Astrocyte (in vitro differentiated cells and primary cell): ENCODE results near the gene STK26. TPM values are rescaled to one million over a fixed set of nuclear protein-coding genes. Genes with fewer than 3 reads are reported as not detected.
"Not testable (repeated sequence)": the region's sequence is repeated elsewhere in the genome, so short reads cannot be mapped to it uniquely, and the experiment has no call there.

Experiments
- DNase-seq: peaks from one replicate; pipeline ENCODE4 v3.0.0-alpha.2; 2010; ENCODE audit warnings: low read depth
- FAIRE-seq: peaks from 2 replicates; lab custom pipeline; 2011; peaks lifted over from hg19 to GRCh38; lab: Jason Lieb, UNC
- H2AFZ ChIP-seq: 2 replicates; pipeline ENCODE4 v1.6.0; 2012; ENCODE audit warnings: low read depth, low read length, inconsistent platforms
- H3K27ac ChIP-seq: 2 replicates; pipeline ENCODE4 v1.5.1; 2011; ENCODE audit warnings: low read depth, low read length, inconsistent platforms
- H3K27me3 ChIP-seq: 2 replicates; pipeline ENCODE4 v1.6.0; 2011; ENCODE audit warnings: low read length, inconsistent platforms; ENCODE audit not compliant: insufficient read depth
- H3K36me3 ChIP-seq: 2 replicates; pipeline ENCODE4 v1.5.1; 2011; ENCODE audit warnings: low read length, inconsistent platforms; ENCODE audit not compliant: insufficient read depth
- H3K4me1 ChIP-seq: 2 replicates; pipeline ENCODE4 v1.5.1; 2011; ENCODE audit warnings: low read length, inconsistent platforms; ENCODE audit not compliant: insufficient read depth
- H3K4me2 ChIP-seq: 2 replicates; pipeline ENCODE4 v1.6.0; 2012; ENCODE audit warnings: low read length, inconsistent platforms
- H3K4me3 ChIP-seq: 2 replicates; pipeline ENCODE4 v1.5.1; 2011; ENCODE audit warnings: low read depth, mild to moderate bottlenecking, low read length, inconsistent platforms; ENCODE audit not compliant: insufficient read depth
- H3K79me2 ChIP-seq: 2 replicates; pipeline ENCODE4 v1.6.0; 2012; ENCODE audit warnings: mild to moderate bottlenecking, low read length, inconsistent platforms; ENCODE audit not compliant: insufficient read depth
- H3K9ac ChIP-seq: 2 replicates; pipeline ENCODE4 v1.6.0; 2012; ENCODE audit warnings: mild to moderate bottlenecking, low read length, inconsistent platforms
- H3K9me3 ChIP-seq: 2 replicates; pipeline ENCODE4 v1.5.1; 2012; ENCODE audit warnings: low read depth, mild to moderate bottlenecking, low read length, inconsistent platforms; ENCODE audit not compliant: insufficient read depth
- H4K20me1 ChIP-seq: 2 replicates; pipeline ENCODE4 v1.6.0; 2012; ENCODE audit warnings: low read length, inconsistent platforms; ENCODE audit not compliant: insufficient read depth
- H3K27ac Mint-ChIP-seq: one replicate; pipeline ENCODE4 v1.8.0; 2021; ENCODE audit warnings: mild to moderate bottlenecking, mixed read lengths; ENCODE audit not compliant: unreplicated experiment
- H3K27me3 Mint-ChIP-seq: one replicate; pipeline ENCODE4 v1.8.0; 2021; ENCODE audit warnings: low read depth, mixed read lengths; ENCODE audit not compliant: unreplicated experiment
- H3K36me3 Mint-ChIP-seq: one replicate; pipeline ENCODE4 v1.8.0; 2021; ENCODE audit warnings: low read depth, mixed read lengths; ENCODE audit not compliant: unreplicated experiment
- H3K4me1 Mint-ChIP-seq: one replicate; pipeline ENCODE4 v1.8.0; 2021; ENCODE audit warnings: low read depth, mixed read lengths; ENCODE audit not compliant: unreplicated experiment
- H3K4me3 Mint-ChIP-seq: one replicate; pipeline ENCODE4 v1.8.0; 2021; ENCODE audit warnings: mild to moderate bottlenecking, moderate library complexity, mixed read lengths; ENCODE audit not compliant: unreplicated experiment
- H3K9me3 Mint-ChIP-seq: one replicate; pipeline ENCODE4 v1.8.0; 2021; ENCODE audit warnings: mild to moderate bottlenecking, mixed read lengths; ENCODE audit not compliant: unreplicated experiment
- EZH2 ChIP-seq: IDR thresholded peaks from 2 replicates; pipeline ENCODE4 v1.6.1; 2012; ENCODE audit warnings: mild to moderate bottlenecking, low read length, inconsistent platforms; ENCODE audit not compliant: insufficient read depth
- total RNA-seq: library from RNA; stranded (reverse); gene quantifications from 2 replicates; pipeline ENCODE4 v1.2.1, GENCODE V29; 2021
- TF ChIP-seq, protein P1 (sequence below): IDR thresholded peaks from 2 replicates; pipeline ENCODE4 v1.5.1; 2011; ENCODE audit warnings: low read depth, mild to moderate bottlenecking, inconsistent platforms, low read length, moderate library complexity; ENCODE audit not compliant: insufficient read depth

Gene STK26
- total RNA-seq, 1 donor from 2014 or later, result 69.4 TPM

DNA sequence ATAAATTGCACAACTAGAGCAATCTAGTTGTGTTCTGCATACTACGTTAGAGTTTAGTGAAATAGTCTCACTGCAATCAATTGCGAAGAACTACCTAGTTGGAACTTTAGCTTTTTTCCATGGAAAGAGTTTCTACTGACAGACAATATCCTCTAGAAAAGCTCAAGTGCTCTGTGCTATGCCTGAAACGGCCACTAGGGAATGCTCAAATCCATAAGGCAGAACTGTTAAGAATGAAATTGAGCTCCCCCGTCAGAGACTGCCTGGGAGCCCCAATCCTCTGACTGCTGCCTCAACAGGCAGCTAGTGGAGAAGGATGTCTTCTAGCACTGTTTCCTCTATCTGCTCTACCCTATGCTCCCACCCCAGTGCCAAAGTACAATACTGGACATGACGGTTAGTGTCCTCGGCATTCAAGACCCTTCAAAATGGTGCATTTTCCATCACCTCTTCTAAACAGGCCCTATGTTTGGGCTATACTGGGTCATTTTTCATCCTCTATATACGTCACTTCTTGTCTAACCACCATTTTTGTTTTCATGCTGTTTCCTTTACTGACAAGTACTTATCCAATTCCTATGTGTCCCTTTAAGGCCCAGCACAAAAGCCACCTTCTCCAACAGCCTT, 69.5 kb downstream of the STK26 start:
- H3K27me3 ChIP-seq, result no peaks in the 10 kb centered on the region
- peak; percentile 72 for FAIRE-seq
- DNase-seq, result peak; percentile 33
- H3K36me3 Mint-ChIP-seq, result no peaks in the 10 kb centered on the region
- no peak overlapping the region for H3K9ac ChIP-seq
- H3K9me3 ChIP-seq, result no peaks in the 10 kb centered on the region
- H3K4me3 Mint-ChIP-seq, result no peak overlapping the region
- H3K4me1 Mint-ChIP-seq, result peaks cover 4% of the 10 kb centered on the region
- H4K20me1 ChIP-seq, result no peaks in the 10 kb centered on the region
- no peaks in the 10 kb centered on the region for H3K79me2 ChIP-seq
- no peaks in the 10 kb centered on the region for H3K9me3 Mint-ChIP-seq
- H3K4me3 ChIP-seq, result no peak overlapping the region
- H3K27ac ChIP-seq, result no peak overlapping the region
- H2AFZ ChIP-seq, result no peak overlapping the region
- no peak overlapping the region for H3K27ac Mint-ChIP-seq
- no peaks in the 10 kb centered on the region for H3K4me1 ChIP-seq
- no peak overlapping the region for H3K4me2 ChIP-seq
- H3K27me3 Mint-ChIP-seq, result no peaks in the 10 kb centered on the region
- TF ChIP-seq EZH2, result no peak
- TF ChIP-seq, protein P1, sequence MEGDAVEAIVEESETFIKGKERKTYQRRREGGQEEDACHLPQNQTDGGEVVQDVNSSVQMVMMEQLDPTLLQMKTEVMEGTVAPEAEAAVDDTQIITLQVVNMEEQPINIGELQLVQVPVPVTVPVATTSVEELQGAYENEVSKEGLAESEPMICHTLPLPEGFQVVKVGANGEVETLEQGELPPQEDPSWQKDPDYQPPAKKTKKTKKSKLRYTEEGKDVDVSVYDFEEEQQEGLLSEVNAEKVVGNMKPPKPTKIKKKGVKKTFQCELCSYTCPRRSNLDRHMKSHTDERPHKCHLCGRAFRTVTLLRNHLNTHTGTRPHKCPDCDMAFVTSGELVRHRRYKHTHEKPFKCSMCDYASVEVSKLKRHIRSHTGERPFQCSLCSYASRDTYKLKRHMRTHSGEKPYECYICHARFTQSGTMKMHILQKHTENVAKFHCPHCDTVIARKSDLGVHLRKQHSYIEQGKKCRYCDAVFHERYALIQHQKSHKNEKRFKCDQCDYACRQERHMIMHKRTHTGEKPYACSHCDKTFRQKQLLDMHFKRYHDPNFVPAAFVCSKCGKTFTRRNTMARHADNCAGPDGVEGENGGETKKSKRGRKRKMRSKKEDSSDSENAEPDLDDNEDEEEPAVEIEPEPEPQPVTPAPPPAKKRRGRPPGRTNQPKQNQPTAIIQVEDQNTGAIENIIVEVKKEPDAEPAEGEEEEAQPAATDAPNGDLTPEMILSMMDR, result peak; percentile 66
- H3K36me3 ChIP-seq, result no peaks in the 10 kb centered on the region

DNA sequence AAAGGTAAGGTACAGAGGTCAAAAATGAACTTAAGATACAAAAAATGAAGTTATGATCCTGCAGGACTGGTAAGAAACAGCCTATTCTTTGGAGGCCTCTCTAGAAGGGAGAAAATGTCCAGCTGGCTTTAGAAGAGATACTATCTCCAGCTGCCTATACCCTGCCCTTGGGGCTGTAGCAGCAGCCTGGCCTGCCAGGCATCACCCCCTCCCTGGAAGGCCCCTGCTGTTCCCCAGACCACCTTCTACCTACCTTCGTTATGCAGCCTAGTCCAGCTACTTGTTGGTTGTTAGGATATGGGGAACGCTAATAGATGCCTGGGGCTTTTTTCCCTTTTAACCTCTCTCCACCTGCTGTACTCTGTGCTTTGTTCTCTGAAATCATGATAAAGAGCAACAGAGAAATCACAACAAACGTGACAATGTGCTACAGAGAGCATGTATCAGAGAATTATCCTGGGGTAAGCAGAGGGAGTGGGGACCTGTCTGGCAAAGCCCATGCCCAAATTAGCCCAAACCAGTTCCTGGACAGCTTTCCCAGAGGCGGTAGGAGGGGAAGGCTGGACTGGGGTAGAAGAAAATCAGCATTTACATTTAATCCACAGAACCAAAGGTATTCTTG, 70.2 kb downstream of the STK26 start:
- no peak overlapping the region for H3K4me3 Mint-ChIP-seq
- no peak overlapping the region for H3K4me3 ChIP-seq
- no peaks in the 10 kb centered on the region for H3K36me3 Mint-ChIP-seq
- no peak overlapping the region for H2AFZ ChIP-seq
- H3K9ac ChIP-seq, result no peak overlapping the region
- H3K79me2 ChIP-seq, result no peaks in the 10 kb centered on the region
- H3K27me3 ChIP-seq, result no peaks in the 10 kb centered on the region
- TF ChIP-seq, protein P1, result no peak
- no peak for TF ChIP-seq EZH2
- H3K4me2 ChIP-seq, result no peak overlapping the region
- H3K36me3 ChIP-seq, result no peaks in the 10 kb centered on the region
- H4K20me1 ChIP-seq, result no peaks in the 10 kb centered on the region
- no peaks in the 10 kb centered on the region for H3K9me3 ChIP-seq
- H3K4me1 ChIP-seq, result no peaks in the 10 kb centered on the region
- H3K27ac ChIP-seq, result no peak overlapping the region
- peaks cover 4% of the 10 kb centered on the region for H3K4me1 Mint-ChIP-seq
- DNase-seq (no peak), FAIRE-seq (no peak)
- no peak overlapping the region for H3K27ac Mint-ChIP-seq
- peaks cover 3% of the 10 kb centered on the region for H3K27me3 Mint-ChIP-seq
- H3K9me3 Mint-ChIP-seq, result no peaks in the 10 kb centered on the region

DNA sequence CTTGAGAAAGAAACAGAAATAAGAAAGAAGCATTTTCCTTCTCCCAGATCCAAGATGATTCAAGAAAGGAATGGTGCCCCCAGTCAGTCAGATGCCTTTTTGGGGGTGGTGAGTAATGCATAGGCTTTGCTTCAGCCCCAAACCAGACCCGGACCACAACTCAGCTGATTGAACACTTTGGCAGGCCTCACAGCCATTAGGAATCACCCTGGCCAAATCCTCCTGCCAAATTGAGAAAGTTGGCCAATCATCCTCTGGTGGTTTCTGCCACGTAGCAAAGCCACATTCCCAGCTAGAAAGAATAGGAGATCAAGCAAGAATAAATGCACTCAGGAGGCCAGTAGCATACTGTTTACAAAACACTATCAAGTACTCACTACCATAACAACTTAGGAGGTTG, 71.1 kb downstream of the STK26 start:
- no peaks in the 10 kb centered on the region for H3K4me1 ChIP-seq
- Mint-ChIP-seq H3K9me3 (no peaks in the 10 kb centered on the region), H3K27ac (no peak overlapping the region), H3K4me3 (no peak overlapping the region), H3K4me1 (peaks cover 4% of the 10 kb centered on the region), H3K27me3 (peaks cover 3% of the 10 kb centered on the region), H3K36me3 (no peaks in the 10 kb centered on the region)
- H3K4me3 ChIP-seq, result no peak overlapping the region
- H3K9me3 ChIP-seq, result no peaks in the 10 kb centered on the region
- no peak overlapping the region for H3K9ac ChIP-seq
- H3K4me2 ChIP-seq, result no peak overlapping the region
- no peaks in the 10 kb centered on the region for H3K27me3 ChIP-seq
- TF ChIP-seq, protein P1, result no peak
- no peak for TF ChIP-seq EZH2
- no peaks in the 10 kb centered on the region for H4K20me1 ChIP-seq
- H2AFZ ChIP-seq, result no peak overlapping the region
- FAIRE-seq (no peak), DNase-seq (peak; percentile 58)
- H3K27ac ChIP-seq, result no peak overlapping the region
- no peaks in the 10 kb centered on the region for H3K79me2 ChIP-seq
- H3K36me3 ChIP-seq, result no peaks in the 10 kb centered on the region

DNA sequence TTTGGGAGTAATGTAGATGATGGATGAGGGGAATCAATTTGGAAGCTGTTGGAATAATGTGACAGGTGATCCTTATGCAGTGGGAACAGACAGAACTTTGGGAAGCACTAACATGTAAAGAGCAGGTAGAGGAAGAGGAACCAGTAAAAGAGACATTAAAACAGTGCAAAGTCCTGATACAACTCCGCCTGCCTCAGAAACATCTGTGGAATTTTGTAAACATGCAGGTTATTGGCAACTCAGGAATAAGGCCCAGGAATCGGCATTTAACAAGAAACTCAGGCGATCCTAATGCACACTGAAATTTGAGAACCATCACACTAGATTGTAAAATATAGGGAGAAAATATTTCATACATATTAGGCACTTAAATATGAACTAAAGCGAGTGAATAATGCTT, 75.6 kb downstream of the STK26 start:
- not testable (repeated sequence) for H3K27ac Mint-ChIP-seq, H3K4me3 Mint-ChIP-seq, H3K36me3 Mint-ChIP-seq, H3K27ac ChIP-seq, H3K9me3 Mint-ChIP-seq, H3K4me1 Mint-ChIP-seq, DNase-seq, H3K27me3 Mint-ChIP-seq, H3K4me2 ChIP-seq, H4K20me1 ChIP-seq, H3K9ac ChIP-seq, H3K4me3 ChIP-seq, H3K79me2 ChIP-seq, H3K9me3 ChIP-seq, H3K36me3 ChIP-seq, H2AFZ ChIP-seq, H3K4me1 ChIP-seq, H3K27me3 ChIP-seq, FAIRE-seq
